ENCODE measurements around the gene BCAR3. TPM values are rescaled to one million over a fixed set of nuclear protein-coding genes. Genes with fewer than 3 reads are reported as not detected.
A peak's percentile ranks its signal among the peaks of the same experiment; 100 is the strongest.
"Not testable (repeated sequence)": the region's sequence is repeated elsewhere in the genome, so short reads cannot be mapped to it uniquely, and the experiment has no call there.

The BCAR3 gene
- total RNA-seq, 1 donor from 2014 or later = 18.5 TPM

DNA sequence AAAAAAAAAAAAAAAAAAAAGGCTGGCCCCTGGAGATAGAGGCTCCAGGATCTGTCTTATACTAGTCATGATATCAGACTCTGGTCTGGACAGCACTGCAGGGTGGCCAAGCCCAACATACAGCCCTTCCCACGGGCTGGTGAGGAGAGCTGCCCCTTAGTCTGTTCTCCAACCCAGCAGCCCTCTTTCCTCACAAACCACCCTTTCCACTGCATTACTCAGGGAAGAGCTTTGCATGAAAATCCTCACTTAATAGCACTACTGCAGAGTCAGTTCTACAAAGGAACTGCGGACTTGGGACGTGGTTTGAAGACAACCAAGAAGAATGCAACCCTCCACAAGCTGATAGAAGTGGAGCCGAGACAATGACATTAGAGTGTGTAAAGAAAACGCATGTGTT is 5.7 kb downstream of the BCAR3 start:
- no peak for ATAC-seq (ENCODE audit: poor library complexity)
- DNase-seq = no peak
- intact Hi-C loops (cut with DNase I) = no loop called here

DNA sequence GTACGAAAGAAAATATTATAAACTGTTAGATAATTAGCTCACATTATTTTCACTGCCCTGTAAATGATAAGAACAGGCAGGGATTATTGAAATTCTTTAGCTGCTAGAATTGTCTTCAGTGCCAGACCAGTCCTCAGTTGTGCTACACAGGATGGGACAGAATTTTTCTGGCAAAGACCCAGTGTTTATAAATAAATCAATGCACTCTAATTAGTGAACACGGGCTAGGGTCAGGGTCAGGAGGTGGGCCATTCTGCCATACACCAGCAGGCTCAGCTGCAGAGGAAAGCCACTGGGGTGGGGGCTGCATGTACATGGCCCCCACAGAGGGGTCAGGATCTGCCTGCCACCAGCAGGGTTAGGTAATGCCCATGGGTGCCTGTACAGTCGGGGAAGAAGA is 6.4 kb downstream of the BCAR3 start:
- DNase-seq (no peak), ATAC-seq (ENCODE audit: poor library complexity) (peak; percentile 40)
- intact Hi-C loops (cut with DNase I) = no loop called here

DNA sequence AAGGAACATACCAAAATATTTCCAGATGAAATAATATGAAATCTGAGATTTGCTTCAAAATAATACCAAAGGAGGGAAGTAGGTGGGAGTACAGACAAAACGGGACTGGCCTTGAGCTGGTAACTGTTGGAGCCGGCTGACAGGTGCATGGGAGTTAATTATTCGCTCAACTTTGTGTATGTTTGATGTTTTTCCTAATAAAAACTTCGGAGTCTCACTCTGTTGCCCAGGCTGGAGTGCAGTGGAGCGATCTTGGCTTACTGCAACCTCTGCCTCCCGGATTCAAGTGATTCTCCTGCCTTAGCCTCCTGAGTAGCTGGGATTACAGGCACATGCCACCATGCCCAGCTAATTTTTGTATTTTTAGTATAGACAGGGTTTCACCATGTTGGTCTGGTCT is 7.6 kb downstream of the BCAR3 start:
- ATAC-seq (ENCODE audit: poor library complexity); DNase-seq; intact Hi-C loops (cut with DNase I): not testable (repeated sequence)

DNA sequence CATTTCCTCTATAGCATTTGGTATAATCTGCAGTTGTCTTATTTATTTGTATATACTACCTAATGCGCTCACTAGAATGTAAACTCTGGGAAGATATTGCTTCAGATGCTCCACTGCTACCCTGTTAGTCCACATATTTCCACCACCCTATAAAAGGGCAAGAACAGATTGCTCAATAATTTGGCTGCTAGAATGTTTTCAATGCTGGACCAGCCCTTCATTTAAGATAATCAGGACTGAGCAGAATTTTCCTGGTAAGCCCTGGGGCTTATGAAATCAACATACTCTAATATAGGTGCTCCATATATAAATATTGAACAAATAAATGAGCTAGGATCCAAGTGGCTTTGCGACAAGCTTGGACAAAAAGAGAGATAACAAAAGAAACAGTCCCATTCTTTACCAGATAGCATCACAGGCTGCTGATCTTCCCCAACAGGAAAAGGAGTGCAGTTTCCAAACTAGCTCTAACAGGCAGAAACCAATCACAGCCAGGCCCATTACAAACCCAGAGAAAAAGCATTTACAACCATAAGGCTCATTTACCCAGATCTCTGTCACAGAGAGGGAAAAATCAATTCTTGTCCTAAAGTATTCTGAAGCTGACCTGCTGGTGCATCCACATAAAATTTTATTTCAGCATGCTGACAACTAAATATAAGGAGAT is 8.3 kb downstream of the BCAR3 start:
- ATAC-seq (ENCODE audit: poor library complexity) (peak; percentile 16), DNase-seq (no peak)
- intact Hi-C loops (cut with DNase I) = no loop called here

DNA sequence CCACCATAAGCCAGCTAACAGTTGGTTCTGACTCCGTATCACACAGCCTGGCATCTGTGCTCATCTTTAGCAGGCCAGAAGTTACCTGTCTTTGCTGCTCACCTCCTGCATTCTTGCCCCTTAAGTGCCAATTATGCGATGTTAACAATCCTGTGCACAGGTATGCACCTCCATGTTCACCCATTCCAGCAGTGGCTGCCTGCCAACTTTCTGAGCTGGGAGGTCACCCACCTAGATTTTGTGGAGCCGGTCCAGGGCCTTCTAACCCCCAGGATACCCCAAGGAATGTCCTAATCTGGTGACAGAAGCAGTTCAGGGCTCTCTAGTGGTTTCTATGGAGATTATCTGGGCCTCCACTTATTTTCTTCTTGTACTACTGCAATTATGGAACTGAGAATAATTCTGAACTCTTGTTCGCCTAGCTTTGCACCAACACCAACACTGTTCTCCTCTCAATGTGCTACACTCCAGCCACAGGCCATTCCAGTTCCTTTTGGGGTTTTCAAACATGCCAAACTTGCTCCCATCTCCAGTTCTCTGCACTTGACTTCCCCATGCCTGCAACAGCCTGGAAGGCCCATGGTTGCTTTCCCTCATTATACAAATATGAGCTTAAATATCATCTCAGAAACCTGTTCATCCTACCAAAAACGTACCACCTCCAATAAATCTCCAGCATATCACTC is 9.0 kb downstream of the BCAR3 start:
- intact Hi-C loops (cut with DNase I) = no loop called here
- ATAC-seq (ENCODE audit: poor library complexity) (no peak), DNase-seq (no peak)

DNA sequence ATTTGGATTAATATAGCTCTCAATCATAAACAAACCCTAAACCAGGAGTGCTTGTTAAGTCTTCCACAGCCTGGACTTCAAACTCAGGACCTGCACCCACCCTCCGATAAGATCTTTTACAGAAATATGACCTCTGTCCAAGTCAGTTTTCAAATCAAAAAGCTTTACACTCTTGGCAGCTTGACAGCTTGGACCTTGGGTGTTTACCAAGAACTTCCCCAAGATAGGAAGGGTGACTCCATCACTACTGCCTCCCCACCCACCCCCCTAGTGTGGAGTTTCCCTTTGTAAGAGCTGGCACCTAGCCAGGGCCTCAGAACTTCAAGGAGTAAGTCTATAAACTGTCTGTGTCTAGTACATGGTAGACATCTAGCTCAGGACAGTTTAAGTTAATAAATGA is 9.6 kb downstream of the BCAR3 start:
- ATAC-seq (ENCODE audit: poor library complexity) (peak; percentile 55), DNase-seq (peak; percentile 78)
- intact Hi-C loops (cut with DNase I) = no loop called here

DNA sequence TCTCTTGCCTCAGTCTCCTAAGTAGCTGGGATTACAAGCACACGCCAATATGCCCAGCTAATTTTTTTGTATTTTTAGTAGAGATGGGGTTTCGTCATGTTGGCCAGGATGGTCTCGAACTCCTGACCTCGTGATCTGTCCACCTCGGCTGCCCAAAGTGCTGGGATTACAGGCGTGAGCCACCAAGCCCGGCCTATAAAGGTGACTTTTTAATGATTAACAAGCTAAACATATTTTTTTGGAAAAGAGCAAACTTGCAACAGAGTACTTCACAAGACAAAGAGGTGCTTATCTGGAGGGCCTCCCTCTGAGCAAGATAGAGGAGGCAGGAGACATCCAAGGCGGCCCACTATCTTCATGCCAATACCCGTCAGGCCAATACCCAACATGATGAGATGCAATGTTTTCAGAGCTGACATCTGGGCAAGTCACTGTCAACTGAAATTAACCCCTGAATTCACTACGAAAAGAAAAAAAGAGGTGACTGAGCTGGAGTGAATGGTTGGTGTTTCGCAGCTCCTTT is 10.5 kb downstream of the BCAR3 start:
- ATAC-seq (ENCODE audit: poor library complexity) (no peak), DNase-seq (no peak)
- intact Hi-C loops (cut with DNase I) = no loop called here

DNA sequence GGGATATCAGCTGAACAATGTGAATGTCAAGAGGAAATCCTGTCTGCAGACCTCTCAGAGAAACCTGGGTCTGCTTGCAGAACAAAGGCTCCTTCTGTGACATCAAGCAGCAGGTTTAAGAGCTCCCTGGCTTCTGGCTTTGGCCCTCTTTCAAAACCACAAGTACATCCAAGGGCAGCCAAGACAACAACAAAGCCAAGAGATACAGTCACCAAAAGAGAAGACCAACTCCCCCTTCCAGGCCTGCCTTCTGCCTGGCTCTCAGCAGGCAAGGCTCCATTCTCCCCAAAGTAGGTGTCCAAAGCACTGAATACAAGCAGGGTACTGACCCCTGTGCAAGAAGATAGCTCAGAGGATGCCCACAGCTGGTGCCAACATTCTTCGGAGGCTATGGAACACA is 11.5 kb downstream of the BCAR3 start:
- peak; percentile 55 for DNase-seq
- intact Hi-C loops (cut with DNase I) = no loop called here
- peak; percentile 81 for ATAC-seq (ENCODE audit: poor library complexity)

DNA sequence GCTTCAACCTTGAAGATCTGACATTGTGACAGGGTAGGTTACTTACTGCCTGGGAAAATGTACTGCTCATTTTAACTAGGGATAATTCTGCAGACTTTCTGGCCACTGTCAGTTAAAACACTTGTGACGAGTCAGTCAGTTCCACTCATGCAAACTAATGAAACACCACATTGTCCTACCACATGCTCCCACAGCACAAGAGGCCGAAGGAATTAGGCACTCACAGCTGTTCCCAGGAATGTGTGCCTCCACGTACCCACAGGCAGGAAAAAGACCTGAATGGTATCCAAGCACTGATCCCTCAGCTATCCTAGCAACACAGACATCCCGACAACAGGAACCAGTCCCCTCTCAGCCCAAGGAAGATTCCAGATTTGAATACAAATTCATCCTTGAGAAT is 12.3 kb downstream of the BCAR3 start:
- intact Hi-C loops (cut with DNase I) = no loop called here
- ATAC-seq (ENCODE audit: poor library complexity) = no peak
- no peak for DNase-seq

DNA sequence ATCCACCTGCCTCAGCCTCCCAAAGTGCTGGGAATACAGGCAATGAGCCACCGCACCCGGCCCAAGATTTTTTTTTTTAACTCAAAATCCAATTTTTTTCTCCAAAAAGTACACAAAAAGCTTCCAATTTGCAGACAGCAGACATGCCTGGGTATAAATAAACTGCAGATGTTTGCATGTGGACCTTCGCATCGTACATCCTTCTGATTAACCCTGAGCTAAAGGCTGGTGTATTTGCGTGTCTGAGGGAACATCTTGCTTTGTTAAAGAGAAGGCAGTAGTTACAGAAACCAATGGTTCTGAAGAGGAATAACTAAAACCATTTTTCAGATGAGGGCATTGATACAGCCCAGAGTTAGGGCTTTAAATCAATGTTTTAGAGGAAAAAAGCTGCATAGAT is 12.7 kb downstream of the BCAR3 start:
- intact Hi-C loops (cut with DNase I) = no loop called here
- no peak for ATAC-seq (ENCODE audit: poor library complexity)

DNA sequence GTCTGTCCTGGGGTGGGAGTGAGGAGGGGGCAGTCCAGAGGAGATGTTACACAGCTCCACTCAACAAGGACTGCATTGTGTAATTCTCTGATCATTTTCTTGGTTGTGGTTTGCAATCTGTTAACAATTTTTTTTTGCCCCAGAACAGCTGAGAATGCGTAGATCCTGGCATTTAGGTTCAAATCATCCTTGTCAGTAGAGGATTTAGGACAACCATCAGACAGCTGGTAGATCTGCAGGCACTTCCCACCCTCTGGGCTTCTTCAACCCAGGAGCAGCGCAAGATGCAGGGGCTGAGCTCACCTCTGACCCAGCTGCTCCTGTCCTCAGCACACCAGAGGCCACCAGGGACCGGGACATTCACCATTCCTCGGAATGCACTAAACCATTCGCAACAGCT is 13.5 kb downstream of the BCAR3 start:
- intact Hi-C loops (cut with DNase I) = no loop called here
- DNase-seq = no peak
- no peak for ATAC-seq (ENCODE audit: poor library complexity)

More for the DNA sequence above, 12.7 kb downstream of the BCAR3 start:
- no peak for DNase-seq

DNA sequence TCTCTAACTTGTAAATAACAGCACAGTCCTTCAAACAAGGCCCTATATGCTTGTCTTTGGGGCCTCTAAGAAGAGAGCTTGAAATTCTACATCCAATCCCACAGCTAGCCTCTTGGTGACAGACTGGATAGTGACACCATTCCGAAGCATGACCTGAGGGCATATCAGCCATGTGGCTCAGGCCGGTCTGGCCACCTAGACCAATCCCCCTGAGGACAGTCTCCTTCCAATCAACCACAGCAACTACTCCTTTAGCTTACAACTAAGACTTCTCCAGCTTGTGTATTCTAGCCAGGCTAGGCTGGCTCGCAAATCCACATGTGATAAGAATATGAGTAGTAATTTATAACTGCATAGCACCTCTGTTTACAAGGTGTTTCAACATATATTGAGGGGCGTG is 14.0 kb downstream of the BCAR3 start:
- intact Hi-C loops (cut with DNase I) = no loop called here
- ATAC-seq (ENCODE audit: poor library complexity) = no peak

DNA sequence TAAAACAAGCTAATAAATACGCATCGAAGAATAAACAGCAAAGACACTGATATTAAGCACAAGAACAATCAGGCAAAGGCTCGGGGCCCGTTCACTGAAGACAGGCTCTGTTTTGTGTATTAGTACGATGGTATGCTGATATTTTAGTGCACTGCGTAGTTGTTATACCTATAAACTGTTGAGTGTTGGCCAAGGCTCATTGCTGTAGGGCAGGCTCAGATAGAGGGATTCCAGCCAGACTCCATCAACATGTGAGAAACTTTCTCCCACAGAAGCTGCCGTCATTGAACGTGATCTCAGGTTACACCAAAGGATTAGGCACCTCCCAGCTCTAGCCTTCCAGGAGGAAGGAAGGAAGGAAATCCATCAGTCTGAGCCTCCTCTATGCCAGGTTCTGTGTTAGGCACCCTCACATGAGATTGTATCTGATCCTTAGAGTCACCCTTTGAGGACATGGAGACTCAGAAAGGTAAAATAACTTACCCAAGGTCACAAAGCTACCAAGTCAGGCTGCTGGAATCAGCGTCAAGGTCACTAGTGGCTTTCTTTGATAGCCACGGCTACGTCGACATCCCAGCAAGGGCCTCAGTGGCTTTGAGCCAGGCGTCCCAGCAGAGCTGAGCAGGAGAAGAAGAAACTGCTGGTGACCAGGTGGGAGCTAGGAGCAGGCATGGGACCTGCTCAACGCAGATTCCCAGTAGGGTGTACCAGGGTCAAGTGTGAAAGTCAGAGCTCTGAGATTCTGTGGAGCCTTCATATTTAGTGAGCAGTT is 14.8 kb downstream of the BCAR3 start:
- DNase-seq (no peak), ATAC-seq (ENCODE audit: poor library complexity) (peak; percentile 27)
- intact Hi-C loops (cut with DNase I) = no loop called here

More for the DNA sequence above, 14.0 kb downstream of the BCAR3 start:
- no peak for DNase-seq

DNA sequence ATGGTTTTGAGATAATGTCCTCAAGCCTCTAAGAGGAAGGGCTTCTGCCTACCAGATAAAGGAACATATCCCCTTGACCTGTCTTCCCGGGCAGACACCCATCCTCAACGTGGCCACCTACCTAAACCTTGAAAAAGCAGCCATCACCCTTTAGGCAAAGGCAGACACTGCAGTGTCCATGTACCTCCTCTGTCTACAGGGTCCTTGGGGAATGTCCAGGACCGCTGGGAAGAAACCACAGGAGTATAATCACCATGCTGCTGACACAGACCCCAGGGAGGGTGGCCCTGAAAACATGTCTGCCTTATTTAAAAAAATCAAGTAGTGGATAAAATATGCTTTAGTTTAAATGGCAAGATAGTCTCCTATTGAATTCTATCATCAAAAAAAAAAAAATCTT is 16.6 kb downstream of the BCAR3 start:
- intact Hi-C loops (cut with DNase I) = no loop called here
- DNase-seq = no peak
- no peak for ATAC-seq (ENCODE audit: poor library complexity)

DNA sequence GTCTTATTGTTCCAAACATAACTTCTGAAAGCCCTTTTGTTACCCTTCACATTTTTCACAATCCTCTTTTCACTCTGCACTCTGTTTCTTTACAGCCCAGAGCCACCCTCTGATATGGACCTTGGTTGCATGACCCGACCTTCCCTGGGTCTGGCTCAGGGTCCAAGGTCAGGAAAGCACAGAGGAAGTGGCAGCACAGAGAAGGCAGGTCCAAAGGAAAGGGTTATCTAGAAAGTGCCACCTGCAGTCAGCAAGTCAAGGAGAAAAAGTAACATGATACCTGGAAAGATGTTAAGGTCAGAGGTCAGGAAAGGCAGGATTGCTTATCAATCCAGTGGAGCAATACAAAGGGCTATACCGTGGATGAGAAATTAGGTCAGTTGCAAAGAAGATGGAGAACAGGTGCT is 18.4 kb downstream of the BCAR3 start:
- DNase-seq = no peak
- no peak for ATAC-seq (ENCODE audit: poor library complexity)
- intact Hi-C loops (cut with DNase I) = no loop called here

DNA sequence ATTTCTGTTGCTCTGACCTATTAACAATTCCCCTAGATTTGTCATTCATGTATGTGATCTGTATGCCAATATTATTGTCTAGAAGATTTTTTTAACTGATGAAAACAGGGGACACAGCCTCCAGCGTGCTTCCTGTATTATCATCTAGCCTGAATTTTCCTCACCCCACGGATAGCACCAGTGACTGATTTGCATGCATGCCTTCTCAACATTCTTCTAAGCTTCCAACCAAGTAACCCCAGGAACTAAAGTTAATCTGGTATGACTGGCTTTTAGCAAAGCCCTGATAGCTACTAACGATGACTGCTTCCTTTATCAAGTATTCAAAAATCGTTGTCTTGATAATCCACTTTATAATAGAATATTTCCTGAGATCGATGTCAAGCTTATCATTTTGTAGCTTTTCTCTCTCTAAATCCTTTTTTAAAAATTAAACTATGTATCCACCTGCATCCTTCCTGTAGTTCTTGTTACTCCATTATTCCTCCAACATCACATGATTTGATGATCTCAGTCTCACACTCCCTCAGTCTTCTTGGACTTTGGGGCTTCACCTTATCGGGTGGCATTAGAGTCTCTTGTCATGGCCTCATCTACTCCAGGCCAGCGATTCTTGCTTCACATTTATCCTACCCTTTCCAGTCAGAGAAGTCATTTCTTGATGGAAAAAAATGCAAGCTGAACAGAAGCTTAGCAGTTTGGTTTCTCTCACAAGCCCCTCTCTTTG is 19.0 kb downstream of the BCAR3 start:
- intact Hi-C loops (cut with DNase I) = no loop called here
- ATAC-seq (ENCODE audit: poor library complexity) = no peak

DNA sequence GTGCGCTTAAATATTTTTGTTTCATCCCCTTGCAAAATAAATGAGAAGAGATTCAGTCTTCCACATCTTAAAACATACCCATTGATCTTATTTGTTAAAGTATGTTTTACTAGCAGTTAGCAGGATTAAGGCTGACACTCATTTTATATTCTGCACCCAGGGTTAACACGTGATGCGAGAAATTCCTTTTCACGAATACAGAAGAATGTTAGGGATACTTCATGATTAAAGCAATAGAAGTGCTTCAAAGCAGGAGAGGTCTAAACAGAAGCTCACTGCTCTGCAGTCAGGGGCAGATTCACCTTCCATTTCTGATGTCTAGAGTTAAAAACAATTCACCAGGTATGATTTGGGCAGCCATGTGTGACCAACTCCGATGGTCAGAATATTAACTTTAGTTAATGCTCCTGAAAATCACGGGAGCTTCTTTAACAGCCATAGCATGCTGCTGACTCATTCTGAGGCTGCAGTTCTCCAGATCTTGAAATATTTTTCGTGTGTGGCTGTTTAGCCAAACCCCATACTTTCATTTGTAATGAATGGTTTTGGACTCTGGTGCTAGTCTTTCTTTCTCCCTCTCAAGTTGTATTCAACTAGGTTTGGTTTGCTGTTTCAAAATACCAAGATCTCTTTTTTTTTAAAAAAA is 19.7 kb downstream of the BCAR3 start:
- DNase-seq (no peak), ATAC-seq (ENCODE audit: poor library complexity) (no peak)
- intact Hi-C loops (cut with DNase I) = no loop called here

More for the DNA sequence above, 19.0 kb downstream of the BCAR3 start:
- no peak for DNase-seq

DNA sequence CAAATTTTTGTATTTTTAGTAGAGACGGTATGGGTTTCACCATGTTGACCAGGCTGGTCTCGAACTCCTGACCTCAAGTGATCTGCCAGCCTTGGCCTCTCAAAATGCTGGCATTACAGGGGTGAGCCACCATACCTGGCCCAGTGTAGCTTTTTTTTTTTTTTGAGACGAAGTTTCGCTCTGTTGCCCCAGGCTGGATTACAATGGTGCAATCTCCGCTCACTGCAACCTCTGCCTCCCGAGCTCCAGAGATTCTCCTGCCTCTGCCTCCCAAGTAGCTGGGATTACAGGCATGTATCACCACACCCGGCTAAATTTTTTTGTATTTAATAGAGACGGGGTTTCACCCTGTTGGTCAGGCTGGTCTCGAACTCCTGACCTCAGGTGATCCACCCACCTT is 20.3 kb downstream of the BCAR3 start:
- intact Hi-C loops (cut with DNase I); ATAC-seq (ENCODE audit: poor library complexity); DNase-seq: not testable (repeated sequence)
